OCI-LY7 (cell line): Measurements from ENCODE around the gene GALNT7. TPM values are rescaled to one million over a fixed set of nuclear protein-coding genes. Genes with fewer than 3 reads are reported as not detected.

ENCODE experiments used
- BruUV-seq: library from RNA; stranded (reverse); fragments of 400-500 nt; replicated peaks from 2 replicates; lab custom pipeline; 2021; lab: Mats Ljungman, UMichigan
- CTCF ChIA-PET: fragments of 300-600 bp; sonication (Branson Sonifier 250); formaldehyde crosslinking; loops from one replicate; lab custom pipeline; 2022; ENCODE audit warnings: antibody characterized with exemption; ENCODE audit not compliant: unreplicated experiment; lab: Charles Lee
- POLR2A ChIA-PET: fragments of 300-600 bp; sonication (Branson Sonifier 250); formaldehyde crosslinking; loops from one replicate; lab custom pipeline; 2022; ENCODE audit warnings: antibody characterized with exemption; lab: Charles Lee
- DNase-seq: peaks from one replicate; pipeline ENCODE4 v3.0.0-alpha.2; 2015; ENCODE audit warnings: low spot score
- H2AFZ ChIP-seq: fragments of 200-600 bp; sonication (generic), shearing (Covaris generic); 2 replicates; pipeline ENCODE4 v1.6.1; 2014; ENCODE audit warnings: mild to moderate bottlenecking, antibody characterized with exemption, low read length, moderate library complexity
- H3K27ac ChIP-seq: fragments of 200-600 bp; sonication (generic); 2 replicates; pipeline ENCODE4 v1.5.1; 2014; ENCODE audit warnings: mixed run types, low read depth, mild to moderate bottlenecking, moderate library complexity, low read length, inconsistent platforms; ENCODE audit not compliant: poor library complexity, severe bottlenecking
- H3K36me3 ChIP-seq: fragments of 200-600 bp; sonication (generic); 2 replicates; pipeline ENCODE4 v1.6.1; 2014; ENCODE audit warnings: mild to moderate bottlenecking, antibody characterized with exemption, low read length, moderate library complexity, mixed read lengths; ENCODE audit not compliant: insufficient read depth
- H3K4me1 ChIP-seq: fragments of 200-600 bp; sonication (generic); 2 replicates; pipeline ENCODE4 v1.5.1; 2014; ENCODE audit warnings: mild to moderate bottlenecking, low read length; ENCODE audit not compliant: insufficient read depth, poor library complexity, severe bottlenecking
- H3K4me2 ChIP-seq: fragments of 200-600 bp; sonication (generic); 2 replicates; pipeline ENCODE4 v1.6.1; 2014; ENCODE audit warnings: mild to moderate bottlenecking, low read length
- H3K4me3 ChIP-seq: fragments of 200-600 bp; sonication (generic); 2 replicates; pipeline ENCODE4 v1.5.1; 2014; ENCODE audit warnings: mild to moderate bottlenecking, low read depth, low read length; ENCODE audit not compliant: poor library complexity, severe bottlenecking
- H3K79me2 ChIP-seq: fragments of 200-600 bp; sonication (generic); 2 replicates; pipeline ENCODE4 v1.6.1; 2016; ENCODE audit warnings: low read depth, mild to moderate bottlenecking, low read length, moderate library complexity, mixed read lengths; ENCODE audit not compliant: insufficient read depth
- H3K9me2 ChIP-seq: fragments of 200-600 bp; sonication (generic); 2 replicates; pipeline ENCODE4 v1.6.1; 2016; ENCODE audit warnings: mild to moderate bottlenecking, low read length, mixed read lengths; ENCODE audit not compliant: insufficient read depth
- H3K9me3 ChIP-seq: fragments of 200-600 bp; sonication (generic); 2 replicates; pipeline ENCODE4 v1.6.1; 2014; ENCODE audit warnings: mild to moderate bottlenecking, mixed run types, low read length, mixed read lengths
- H4K20me1 ChIP-seq: fragments of 200-600 bp; sonication (generic); 2 replicates; pipeline ENCODE4 v1.6.1; 2014; ENCODE audit warnings: mild to moderate bottlenecking, antibody characterized with exemption, low read length, moderate library complexity, mixed read lengths; ENCODE audit not compliant: insufficient read depth
- CTCF ChIP-seq: fragments of 200-600 bp; sonication (generic); conservative IDR thresholded peaks from 2 replicates; pipeline ENCODE4 v1.5.1; 2014; ENCODE audit warnings: mild to moderate bottlenecking, antibody characterized with exemption, low read length, moderate library complexity, mixed read lengths
- EZH2phosphoT487 ChIP-seq: fragments of 200-600 bp; sonication (generic); IDR thresholded peaks from 2 replicates; pipeline ENCODE4 v1.6.1; 2018; ENCODE audit warnings: low read depth, borderline replicate concordance, mild to moderate bottlenecking, mixed run types, antibody characterized with exemption, low read length, moderate library complexity, mixed read lengths
- intact Hi-C: fragments of 100-400 bp; cut with micrococcal nuclease; formaldehyde crosslinking; loops from one replicate; pipeline ENCODE4 v1.10.0; 2022; ENCODE audit not compliant: unreplicated experiment
- total RNA-seq, 2 experiments: library from RNA; depleted of rRNA in 1 of 2; stranded (reverse); fragments of >200 nt in 1 of 2; shearing (Covaris generic) in 1 of 2; gene quantifications; 2 replicates each; pipeline ENCODE4 v1.2.3, GENCODE V29; 2014 to 2022

The GALNT7 gene
- total RNA-seq, 2 experiments from 2014 or later, result 20.3 to 34.4 TPM

GRCh38 chr4:173319696-173320095 is 151.1 kb downstream of the GALNT7 start:
- DNase-seq, result no peak
- Histone ChIP-seq H3K27ac (no peak overlapping the region), H3K4me1 (peaks cover 11% of the 10 kb centered on the region), H3K9me2 (no peaks in the 10 kb centered on the region), H3K4me2 (no peak overlapping the region), H2AFZ (no peak overlapping the region), H3K36me3 (peaks cover 90% of the 10 kb centered on the region), H3K79me2 (no peaks in the 10 kb centered on the region), H3K4me3 (no peak overlapping the region), H4K20me1 (no peaks in the 10 kb centered on the region), H3K9me3 (no peaks in the 10 kb centered on the region)
- ChIA-PET POLR2A (interaction anchor here (1.0 to 2.3 kb wide), 4 partner anchors 11 to 92 kb away, joined by 4 to 9 read pairs (median 5); partner anchors contain the start of gene HMGB2), CTCF (no interaction called here)
- intact Hi-C loops, result loop anchor here (1.0 to 5.0 kb wide), 2 partner anchors 98 to 307 kb away; no protein-coding TSS in a partner anchor
- TF ChIP-seq EZH2phosphoT487, result no peak
- TF ChIP-seq CTCF, result no peak
- BruUV-seq, result no TSS peak

GRCh38 chr4:173325007-173325736 is 156.6 kb downstream of the GALNT7 start:
- no peak overlapping the region for H2AFZ ChIP-seq
- peaks cover 17% of the 10 kb centered on the region; the same call in 1 of the 2 replicates for H4K20me1 ChIP-seq
- no peaks in the 10 kb centered on the region for H3K9me3 ChIP-seq
- no peak for DNase-seq
- TF ChIP-seq EZH2phosphoT487, result no peak
- peaks cover 5% of the 10 kb centered on the region for H3K4me1 ChIP-seq
- ChIA-PET POLR2A (interaction anchor here (0.7 kb wide), 1 partner anchor 47 kb away, joined by 3 read pairs; no protein-coding TSS in a partner anchor), CTCF (no interaction called here)
- H3K4me3 ChIP-seq, result no peak overlapping the region
- no peaks in the 10 kb centered on the region for H3K9me2 ChIP-seq
- H3K27ac ChIP-seq, result no peak overlapping the region
- peaks cover 95% of the 10 kb centered on the region for H3K36me3 ChIP-seq
- intact Hi-C loops, result no loop called here
- peaks cover 10% of the 10 kb centered on the region for H3K79me2 ChIP-seq
- no TSS peak for BruUV-seq
- H3K4me2 ChIP-seq, result no peak overlapping the region

GRCh38 chr4:173328236-173328901 is 159.8 kb downstream of the GALNT7 start:
- intact Hi-C loops, result no loop called here
- CTCF ChIA-PET, result no interaction called here
- H3K79me2 ChIP-seq, result peaks cover 41% of the 10 kb centered on the region

More at GRCh38 chr4:173328236-173328901, 159.8 kb downstream of the GALNT7 start:
- Histone ChIP-seq H3K36me3 (peaks cover 96% of the 10 kb centered on the region), H2AFZ (no peak overlapping the region), H3K9me2 (no peaks in the 10 kb centered on the region), H4K20me1 (peaks cover 37% of the 10 kb centered on the region; the same call in 1 of the 2 replicates), H3K9me3 (no peaks in the 10 kb centered on the region), H3K4me1 (peaks cover 26% of the 10 kb centered on the region), H3K27ac (no peak overlapping the region), H3K4me3 (no peak overlapping the region), H3K4me2 (no peak overlapping the region)
- DNase-seq, result no peak
- TF ChIP-seq CTCF (no peak), EZH2phosphoT487 (no peak)
- POLR2A ChIA-PET, result interaction anchor here (2.4 to 14.1 kb wide), 2 partner anchors 18 to 41 kb away, joined by 12 to 336 read pairs; partner anchors contain the start of gene SAP30
- BruUV-seq, result no TSS peak
